H7 (cell line): Measurements from ENCODE around the gene MXI1. TPM values are rescaled to one million over a fixed set of nuclear protein-coding genes. Genes with fewer than 3 reads are reported as not detected.

Source experiments
- DNase-seq: peaks from one replicate; pipeline ENCODE4 v3.0.0; 2012
- H3K27me3 ChIP-seq: 2 replicates; pipeline ENCODE4 v1.6.0; 2011; ENCODE audit warnings: mild to moderate bottlenecking, low read length; ENCODE audit not compliant: control insufficient read depth, insufficient read depth
- H3K36me3 ChIP-seq: replicated peaks from 2 replicates; pipeline ENCODE4 v1.5.1; 2011; ENCODE audit warnings: low read length; ENCODE audit not compliant: control insufficient read depth, insufficient read depth
- H3K4me3 ChIP-seq: 2 replicates; pipeline ENCODE4 v1.5.1; 2011; ENCODE audit warnings: low read depth, mild to moderate bottlenecking, control low read depth, low read length, moderate library complexity; ENCODE audit not compliant: insufficient read depth
- total RNA-seq: library from RNA; depleted of rRNA; stranded (reverse); fragments of >200 nt; shearing (Covaris generic); gene quantifications from 2 replicates; pipeline ENCODE4 v1.2.3, GENCODE V29; 2014

MXI1 gene
- total RNA-seq, 1 experiment from 2014 or later, result 9.2 TPM

GRCh38 chr10:110203500-110204455 is 3.6 kb upstream of the MXI1 start:
- H3K4me3 ChIP-seq, result no peak overlapping the region
- H3K27me3 ChIP-seq, result peaks cover 35% of the 10 kb centered on the region
- H3K36me3 ChIP-seq, result no peaks in the 10 kb centered on the region
- DNase-seq, result no peak

GRCh38 chr10:110205051-110205675 is 2.2 kb upstream of the MXI1 start:
- no peaks in the 10 kb centered on the region for H3K36me3 ChIP-seq
- H3K4me3 ChIP-seq, result no peak overlapping the region
- DNase-seq, result no peak
- peaks cover 47% of the 10 kb centered on the region for H3K27me3 ChIP-seq

- Histone ChIP-seq H3K4me3 (peak overlapping the region; percentile 53), H3K27me3 (peaks cover 69% of the 10 kb centered on the region), H3K36me3 (no peaks in the 10 kb centered on the region)
- DNase-seq, result peak; percentile 87
Observed at GRCh38 chr10:110207805-110208613, 604 bp downstream of the MXI1 start.

GRCh38 chr10:110208614-110209453 is 1.4 kb downstream of the MXI1 start:
- DNase-seq, result peak; percentile 59
- Histone ChIP-seq H3K27me3 (peaks cover 76% of the 10 kb centered on the region), H3K36me3 (no peaks in the 10 kb centered on the region), H3K4me3 (peak overlapping the region; percentile 53)

- H3K27me3 ChIP-seq, result peaks cover 72% of the 10 kb centered on the region
- DNase-seq, result no peak
- no peaks in the 10 kb centered on the region for H3K36me3 ChIP-seq
- H3K4me3 ChIP-seq, result peak overlapping the region; percentile 53
Observed at GRCh38 chr10:110209454-110209925, 2.1 kb downstream of the MXI1 start.

- peak; percentile 79 for DNase-seq
- H3K4me3 ChIP-seq, result peak overlapping the region; percentile 53
- peaks cover 66% of the 10 kb centered on the region for H3K27me3 ChIP-seq
- no peaks in the 10 kb centered on the region for H3K36me3 ChIP-seq
Observed at GRCh38 chr10:110209926-110210673, 2.7 kb downstream of the MXI1 start.

- H3K27me3 ChIP-seq, result peaks cover 62% of the 10 kb centered on the region
- peak overlapping the region; percentile 53 for H3K4me3 ChIP-seq
- DNase-seq, result peak; percentile 97
- no peaks in the 10 kb centered on the region for H3K36me3 ChIP-seq
Observed at GRCh38 chr10:110210674-110211464, 3.5 kb downstream of the MXI1 start.

- H3K4me3 ChIP-seq, result peak overlapping the region; percentile 39
- H3K36me3 ChIP-seq, result no peaks in the 10 kb centered on the region
- DNase-seq, result no peak
- H3K27me3 ChIP-seq, result peaks cover 59% of the 10 kb centered on the region
Observed at GRCh38 chr10:110211465-110211843, 4.0 kb downstream of the MXI1 start.

- Histone ChIP-seq H3K4me3 (no peak overlapping the region), H3K36me3 (no peaks in the 10 kb centered on the region), H3K27me3 (peaks cover 54% of the 10 kb centered on the region)
- no peak for DNase-seq
Observed at GRCh38 chr10:110212119-110213006, 5.0 kb downstream of the MXI1 start.

- DNase-seq, result no peak
- H3K4me3 ChIP-seq, result no peak overlapping the region
- H3K27me3 ChIP-seq, result peaks cover 38% of the 10 kb centered on the region
- H3K36me3 ChIP-seq, result no peaks in the 10 kb centered on the region
Observed at GRCh38 chr10:110214371-110214826, 7.0 kb downstream of the MXI1 start.

- peak; percentile 51 for DNase-seq
- H3K4me3 ChIP-seq, result no peak overlapping the region
- no peaks in the 10 kb centered on the region for H3K36me3 ChIP-seq
- H3K27me3 ChIP-seq, result peaks cover 28% of the 10 kb centered on the region
Observed at GRCh38 chr10:110215286-110216170, 8.1 kb downstream of the MXI1 start.
